Stimulated activated memory B cell treated with anti-CD40 and anti-IgM and Interleukin-4, amounts not matched to agents 10 μg/mL and 1 μg/mL and 100 μg/mL, for 72 hours (primary cell): ENCODE results near the gene CAPG.

ENCODE experiments used
- ATAC-seq: fragments of 150-1000 bp; cut with Tn5 transposase; 2 replicates; pipeline ENCODE4 v1.10.0; 2021
- H3K27ac Mint-ChIP-seq: one replicate; pipeline ENCODE4 v1.8.0; 2022; ENCODE audit warnings: mild to moderate bottlenecking, mixed read lengths
- H3K27me3 Mint-ChIP-seq: one replicate; pipeline ENCODE4 v1.8.0; 2022; ENCODE audit warnings: mixed read lengths
- H3K36me3 Mint-ChIP-seq: one replicate; pipeline ENCODE4 v1.8.0; 2022; ENCODE audit warnings: mixed read lengths
- H3K4me1 Mint-ChIP-seq: one replicate; pipeline ENCODE4 v1.8.0; 2022; ENCODE audit warnings: mixed read lengths
- H3K4me3 Mint-ChIP-seq: one replicate; pipeline ENCODE4 v1.8.0; 2022; ENCODE audit warnings: mild to moderate bottlenecking, moderate library complexity, mixed read lengths
- H3K9me3 Mint-ChIP-seq: one replicate; pipeline ENCODE4 v1.8.0; 2022; ENCODE audit warnings: mixed read lengths

The CAPG gene

DNA sequence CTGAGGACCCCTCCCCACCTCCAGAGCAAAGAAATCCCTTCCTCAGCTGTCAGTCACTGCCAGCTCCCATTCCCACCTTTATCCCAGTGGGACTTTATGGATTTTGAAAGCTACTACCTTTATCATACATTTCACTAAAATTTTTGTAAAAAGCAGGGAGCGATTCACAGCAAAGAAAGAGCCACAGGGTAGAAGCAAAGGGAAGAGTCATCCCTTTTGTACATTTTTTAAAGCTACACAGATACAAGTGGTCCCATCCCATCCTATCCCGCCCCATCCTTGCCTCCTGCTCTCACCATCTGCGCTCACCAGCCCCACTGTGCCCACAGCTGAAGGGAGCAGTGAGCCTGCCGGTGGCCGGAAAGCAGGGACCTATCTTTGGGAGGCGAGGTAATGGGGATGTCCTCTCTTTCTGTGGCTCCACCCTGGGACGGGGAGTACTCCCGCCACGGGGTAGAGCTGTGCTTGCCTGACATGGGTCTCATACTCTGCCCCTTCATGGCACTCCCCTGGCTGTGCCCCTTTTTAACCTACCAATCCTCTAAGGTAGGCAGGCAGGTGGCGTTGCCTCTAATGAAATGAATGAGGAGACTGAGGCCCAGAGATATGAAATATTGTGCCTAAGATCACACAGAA, 21.5 kb upstream of the CAPG start:
- Mint-ChIP-seq H3K36me3 (no peaks in the 10 kb centered on the region), H3K4me3 (no peak overlapping the region), H3K4me1 (peaks cover 11% of the 10 kb centered on the region), H3K27me3 (no peaks in the 10 kb centered on the region), H3K9me3 (no peaks in the 10 kb centered on the region), H3K27ac (no peak overlapping the region)
- ATAC-seq, result no peak

GRCh38 chr2:85430752-85431569, 20.8 kb upstream of the CAPG start:
- ATAC-seq, result no peak
- no peaks in the 10 kb centered on the region for H3K36me3 Mint-ChIP-seq
- no peaks in the 10 kb centered on the region for H3K9me3 Mint-ChIP-seq
- H3K4me3 Mint-ChIP-seq, result no peak overlapping the region
- H3K4me1 Mint-ChIP-seq, result peaks cover 7% of the 10 kb centered on the region
- H3K27ac Mint-ChIP-seq, result peak overlapping the region; percentile 35
- H3K27me3 Mint-ChIP-seq, result no peaks in the 10 kb centered on the region

GRCh38 chr2:85429924-85430289, 19.7 kb upstream of the CAPG start:
- H3K4me3 Mint-ChIP-seq, result no peak overlapping the region
- ATAC-seq, result no peak
- no peaks in the 10 kb centered on the region for H3K27me3 Mint-ChIP-seq
- peak overlapping the region; percentile 35 for H3K27ac Mint-ChIP-seq
- H3K9me3 Mint-ChIP-seq, result no peaks in the 10 kb centered on the region
- H3K36me3 Mint-ChIP-seq, result no peaks in the 10 kb centered on the region
- peaks cover 5% of the 10 kb centered on the region for H3K4me1 Mint-ChIP-seq

- Mint-ChIP-seq H3K4me1 (peaks cover 5% of the 10 kb centered on the region), H3K4me3 (no peak overlapping the region), H3K9me3 (no peaks in the 10 kb centered on the region), H3K27me3 (no peaks in the 10 kb centered on the region), H3K36me3 (no peaks in the 10 kb centered on the region), H3K27ac (peak overlapping the region; percentile 35)
- peak; percentile 39 for ATAC-seq
Measured at GRCh38 chr2:85429213-85429923, 19.2 kb upstream of the CAPG start.

GRCh38 chr2:85428343-85428881, 18.2 kb upstream of the CAPG start:
- H3K4me1 Mint-ChIP-seq, result peaks cover 5% of the 10 kb centered on the region
- no peak overlapping the region for H3K27ac Mint-ChIP-seq
- no peaks in the 10 kb centered on the region for H3K9me3 Mint-ChIP-seq
- no peak overlapping the region for H3K4me3 Mint-ChIP-seq
- H3K36me3 Mint-ChIP-seq, result no peaks in the 10 kb centered on the region
- H3K27me3 Mint-ChIP-seq, result no peaks in the 10 kb centered on the region
- ATAC-seq, result no peak

DNA sequence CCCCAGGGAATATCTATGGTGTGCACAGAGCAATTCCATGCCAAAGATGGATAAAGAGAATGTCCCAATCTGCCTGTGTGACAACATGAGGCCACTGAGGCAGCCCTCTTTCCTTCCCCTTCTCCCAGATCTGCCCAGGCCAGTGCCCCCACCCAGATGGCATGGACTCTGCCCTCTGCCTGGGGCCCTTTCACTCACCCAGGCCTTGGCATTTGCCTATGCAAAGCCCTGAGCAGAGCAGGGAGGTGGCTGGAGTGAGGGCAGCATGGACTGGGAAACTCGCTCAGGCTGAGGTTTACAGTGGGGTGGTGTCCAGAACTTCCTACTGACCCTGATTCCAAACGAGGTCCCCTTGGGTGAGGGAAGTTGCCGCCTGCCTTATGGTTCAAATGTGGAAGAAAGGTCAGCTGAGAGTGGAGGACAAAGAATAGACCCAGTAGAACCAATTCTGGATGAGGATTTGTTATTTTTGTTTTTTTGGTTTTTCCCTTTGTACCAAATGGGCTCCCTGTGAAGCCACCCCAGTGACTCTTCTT, 17.2 kb upstream of the CAPG start:
- no peaks in the 10 kb centered on the region for H3K27me3 Mint-ChIP-seq
- H3K4me1 Mint-ChIP-seq, result peaks cover 5% of the 10 kb centered on the region
- no peak overlapping the region for H3K4me3 Mint-ChIP-seq
- no peak for ATAC-seq
- H3K36me3 Mint-ChIP-seq, result no peaks in the 10 kb centered on the region
- H3K27ac Mint-ChIP-seq, result no peak overlapping the region
- no peaks in the 10 kb centered on the region for H3K9me3 Mint-ChIP-seq

- no peak overlapping the region for H3K27ac Mint-ChIP-seq
- no peaks in the 10 kb centered on the region for H3K36me3 Mint-ChIP-seq
- no peak for ATAC-seq
- H3K4me3 Mint-ChIP-seq, result no peak overlapping the region
- H3K9me3 Mint-ChIP-seq, result no peaks in the 10 kb centered on the region
- H3K4me1 Mint-ChIP-seq, result peaks cover 7% of the 10 kb centered on the region
- no peaks in the 10 kb centered on the region for H3K27me3 Mint-ChIP-seq
Measured at GRCh38 chr2:85425588-85425987, 15.4 kb upstream of the CAPG start.

DNA sequence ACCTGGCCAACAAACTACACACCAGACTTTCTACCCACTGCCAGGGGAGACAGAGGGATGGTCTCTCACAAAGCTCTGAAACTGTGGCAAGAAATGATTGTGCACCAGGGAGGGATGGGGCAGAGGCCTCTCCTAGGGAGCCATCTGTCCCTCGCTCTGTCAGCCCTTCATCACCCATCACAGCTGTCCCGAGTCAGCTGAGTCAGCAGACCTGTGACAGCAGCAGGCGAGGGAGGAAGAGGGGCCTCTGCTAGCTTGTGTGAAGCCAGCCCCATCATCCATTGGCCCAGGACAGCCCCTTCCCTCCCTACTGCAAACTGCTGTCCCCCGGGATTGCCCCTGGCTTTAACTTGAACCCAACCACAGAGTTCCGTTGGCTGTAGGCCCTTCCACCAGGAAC, 13.4 kb upstream of the CAPG start:
- Mint-ChIP-seq H3K9me3 (no peaks in the 10 kb centered on the region), H3K4me1 (peaks cover 18% of the 10 kb centered on the region), H3K36me3 (no peaks in the 10 kb centered on the region), H3K27me3 (no peaks in the 10 kb centered on the region), H3K27ac (no peak overlapping the region), H3K4me3 (no peak overlapping the region)
- no peak for ATAC-seq

- no peak for ATAC-seq
- H3K4me1 Mint-ChIP-seq, result peaks cover 18% of the 10 kb centered on the region
- H3K27ac Mint-ChIP-seq, result peak overlapping the region; percentile 74
- no peaks in the 10 kb centered on the region for H3K27me3 Mint-ChIP-seq
- no peak overlapping the region for H3K4me3 Mint-ChIP-seq
- H3K36me3 Mint-ChIP-seq, result no peaks in the 10 kb centered on the region
- no peaks in the 10 kb centered on the region for H3K9me3 Mint-ChIP-seq
Measured at GRCh38 chr2:85422072-85422457, 11.9 kb upstream of the CAPG start.

GRCh38 chr2:85421260-85422071, 11.3 kb upstream of the CAPG start:
- Mint-ChIP-seq H3K9me3 (no peaks in the 10 kb centered on the region), H3K4me3 (no peak overlapping the region), H3K4me1 (peaks cover 21% of the 10 kb centered on the region), H3K27ac (peak overlapping the region; percentile 74), H3K36me3 (no peaks in the 10 kb centered on the region), H3K27me3 (no peaks in the 10 kb centered on the region)
- ATAC-seq, result no peak

GRCh38 chr2:85420536-85421259, 10.5 kb upstream of the CAPG start:
- Mint-ChIP-seq H3K4me3 (peak overlapping the region; percentile 73), H3K9me3 (no peaks in the 10 kb centered on the region), H3K4me1 (peaks cover 28% of the 10 kb centered on the region), H3K36me3 (no peaks in the 10 kb centered on the region), H3K27me3 (no peaks in the 10 kb centered on the region), H3K27ac (peak overlapping the region; percentile 74)
- ATAC-seq, result peak; percentile 81

GRCh38 chr2:85419009-85419675, 9.0 kb upstream of the CAPG start:
- Mint-ChIP-seq H3K27me3 (no peaks in the 10 kb centered on the region), H3K4me3 (peak overlapping the region; percentile 96), H3K9me3 (no peaks in the 10 kb centered on the region), H3K36me3 (no peaks in the 10 kb centered on the region), H3K4me1 (peaks cover 40% of the 10 kb centered on the region), H3K27ac (peak overlapping the region; percentile 94)
- peak; percentile 3 for ATAC-seq

GRCh38 chr2:85418132-85419008, 8.2 kb upstream of the CAPG start, which contains the start of gene SH2D6:
Gene SH2D6, plus strand, starts transcription at chr2:85418714. Its CDS starts 10,752 bp downstream, at chr2:85429466.
- H3K9me3 Mint-ChIP-seq, result no peaks in the 10 kb centered on the region
- peaks cover 46% of the 10 kb centered on the region for H3K4me1 Mint-ChIP-seq
- H3K27ac Mint-ChIP-seq, result peak within 1 kb of the TSS; percentile 94
- ATAC-seq, result peak; percentile 90
- no peaks in the 10 kb centered on the region for H3K36me3 Mint-ChIP-seq
- H3K4me3 Mint-ChIP-seq, result peak within 1 kb of the TSS; percentile 96
- no peaks in the 10 kb centered on the region for H3K27me3 Mint-ChIP-seq
